Measurements from ENCODE around the gene TFF1.

TFF1 gene

GRCh38 chr21:42336054-42336453 lies 30.3 kb downstream of the TFF1 start:
- Histone ChIP-seq H3K9me3 (ENCODE audit: control insufficient read depth, low read depth, low read length) (no peaks in the 10 kb centered on the region), H3K4me1 (ENCODE audit: control insufficient read depth, low read depth, low read length) (peaks cover 21% of the 10 kb centered on the region), H3K27me3 (ENCODE audit: control insufficient read depth, insufficient read depth, low read length) (no peaks in the 10 kb centered on the region), H3K36me3 (ENCODE audit: control insufficient read depth, low read depth, low read length) (no peaks in the 10 kb centered on the region), H3K9ac (ENCODE audit: low read length) (peak overlapping the region; percentile 26), H3K4me3 (ENCODE audit: low read length) (peak overlapping the region; percentile 45), H3K27ac (ENCODE audit: low read length) (peak overlapping the region; percentile 44)

- H3K27ac ChIP-seq (ENCODE audit: low read length) = no peak overlapping the region
- H3K27me3 ChIP-seq (ENCODE audit: control insufficient read depth, insufficient read depth, low read length) = no peaks in the 10 kb centered on the region
- H3K4me3 ChIP-seq (ENCODE audit: low read length) = no peak overlapping the region
- no peak overlapping the region for H3K9ac ChIP-seq (ENCODE audit: low read length)
- peaks cover 18% of the 10 kb centered on the region for H3K4me1 ChIP-seq (ENCODE audit: control insufficient read depth, low read depth, low read length)
- no peaks in the 10 kb centered on the region for H3K36me3 ChIP-seq (ENCODE audit: control insufficient read depth, low read depth, low read length)
- H3K9me3 ChIP-seq (ENCODE audit: control insufficient read depth, low read depth, low read length) = peaks cover 4% of the 10 kb centered on the region
Observed at GRCh38 chr21:42332557-42333317, 33.6 kb downstream of the TFF1 start.

- H3K9me3 ChIP-seq (ENCODE audit: control insufficient read depth, low read depth, low read length) = peaks cover 4% of the 10 kb centered on the region
- H3K9ac ChIP-seq (ENCODE audit: low read length) = no peak overlapping the region
- no peaks in the 10 kb centered on the region for H3K27me3 ChIP-seq (ENCODE audit: control insufficient read depth, insufficient read depth, low read length)
- H3K4me3 ChIP-seq (ENCODE audit: low read length) = no peak overlapping the region
- H3K36me3 ChIP-seq (ENCODE audit: control insufficient read depth, low read depth, low read length) = no peaks in the 10 kb centered on the region
- H3K27ac ChIP-seq (ENCODE audit: low read length) = no peak overlapping the region
- H3K4me1 ChIP-seq (ENCODE audit: control insufficient read depth, low read depth, low read length) = peaks cover 15% of the 10 kb centered on the region
Observed at GRCh38 chr21:42331660-42332059, 34.7 kb downstream of the TFF1 start.

- no peak overlapping the region for H3K27ac ChIP-seq (ENCODE audit: low read length)
- no peaks in the 10 kb centered on the region for H3K36me3 ChIP-seq (ENCODE audit: control insufficient read depth, low read depth, low read length)
- H3K27me3 ChIP-seq (ENCODE audit: control insufficient read depth, insufficient read depth, low read length) = no peaks in the 10 kb centered on the region
- peaks cover 7% of the 10 kb centered on the region for H3K4me1 ChIP-seq (ENCODE audit: control insufficient read depth, low read depth, low read length)
- peaks cover 4% of the 10 kb centered on the region for H3K9me3 ChIP-seq (ENCODE audit: control insufficient read depth, low read depth, low read length)
- no peak overlapping the region for H3K4me3 ChIP-seq (ENCODE audit: low read length)
- no peak overlapping the region for H3K9ac ChIP-seq (ENCODE audit: low read length)
Observed at GRCh38 chr21:42330380-42331371, 35.7 kb downstream of the TFF1 start.

- Histone ChIP-seq H3K9me3 (ENCODE audit: control insufficient read depth, low read depth, low read length) (peaks cover 4% of the 10 kb centered on the region), H3K27me3 (ENCODE audit: control insufficient read depth, insufficient read depth, low read length) (no peaks in the 10 kb centered on the region), H3K36me3 (ENCODE audit: control insufficient read depth, low read depth, low read length) (no peaks in the 10 kb centered on the region), H3K27ac (ENCODE audit: low read length) (no peak overlapping the region), H3K9ac (ENCODE audit: low read length) (no peak overlapping the region), H3K4me1 (ENCODE audit: control insufficient read depth, low read depth, low read length) (no peaks in the 10 kb centered on the region), H3K4me3 (ENCODE audit: low read length) (no peak overlapping the region)
Observed at GRCh38 chr21:42324896-42325295, 41.4 kb downstream of the TFF1 start.

GRCh38 chr21:42321845-42322244 lies 44.5 kb downstream of the TFF1 start:
- H3K4me3 ChIP-seq (ENCODE audit: low read length) = no peak overlapping the region
- no peaks in the 10 kb centered on the region for H3K9me3 ChIP-seq (ENCODE audit: control insufficient read depth, low read depth, low read length)
- H3K27ac ChIP-seq (ENCODE audit: low read length) = no peak overlapping the region
- H3K36me3 ChIP-seq (ENCODE audit: control insufficient read depth, low read depth, low read length) = no peaks in the 10 kb centered on the region
- H3K27me3 ChIP-seq (ENCODE audit: control insufficient read depth, insufficient read depth, low read length) = no peaks in the 10 kb centered on the region
- H3K9ac ChIP-seq (ENCODE audit: low read length) = no peak overlapping the region
- peaks cover 11% of the 10 kb centered on the region for H3K4me1 ChIP-seq (ENCODE audit: control insufficient read depth, low read depth, low read length)

- H3K4me1 ChIP-seq (ENCODE audit: control insufficient read depth, low read depth, low read length) = peaks cover 17% of the 10 kb centered on the region
- H3K9me3 ChIP-seq (ENCODE audit: control insufficient read depth, low read depth, low read length) = no peaks in the 10 kb centered on the region
- no peak overlapping the region for H3K27ac ChIP-seq (ENCODE audit: low read length)
- no peak overlapping the region for H3K4me3 ChIP-seq (ENCODE audit: low read length)
- H3K36me3 ChIP-seq (ENCODE audit: control insufficient read depth, low read depth, low read length) = no peaks in the 10 kb centered on the region
- H3K27me3 ChIP-seq (ENCODE audit: control insufficient read depth, insufficient read depth, low read length) = no peaks in the 10 kb centered on the region
- H3K9ac ChIP-seq (ENCODE audit: low read length) = no peak overlapping the region
Observed at GRCh38 chr21:42321231-42321630, 45.1 kb downstream of the TFF1 start.

- no peaks in the 10 kb centered on the region for H3K9me3 ChIP-seq (ENCODE audit: control insufficient read depth, low read depth, low read length)
- no peaks in the 10 kb centered on the region for H3K36me3 ChIP-seq (ENCODE audit: control insufficient read depth, low read depth, low read length)
- peaks cover 17% of the 10 kb centered on the region for H3K4me1 ChIP-seq (ENCODE audit: control insufficient read depth, low read depth, low read length)
- H3K27ac ChIP-seq (ENCODE audit: low read length) = no peak overlapping the region
- H3K4me3 ChIP-seq (ENCODE audit: low read length) = no peak overlapping the region
- no peak overlapping the region for H3K9ac ChIP-seq (ENCODE audit: low read length)
- H3K27me3 ChIP-seq (ENCODE audit: control insufficient read depth, insufficient read depth, low read length) = no peaks in the 10 kb centered on the region
Observed at GRCh38 chr21:42320791-42321190, 45.5 kb downstream of the TFF1 start.

- Histone ChIP-seq H3K4me3 (ENCODE audit: low read length) (no peak overlapping the region), H3K27me3 (ENCODE audit: control insufficient read depth, insufficient read depth, low read length) (no peaks in the 10 kb centered on the region), H3K36me3 (ENCODE audit: control insufficient read depth, low read depth, low read length) (no peaks in the 10 kb centered on the region), H3K9ac (ENCODE audit: low read length) (no peak overlapping the region), H3K27ac (ENCODE audit: low read length) (no peak overlapping the region), H3K9me3 (ENCODE audit: control insufficient read depth, low read depth, low read length) (no peaks in the 10 kb centered on the region), H3K4me1 (ENCODE audit: control insufficient read depth, low read depth, low read length) (peaks cover 17% of the 10 kb centered on the region)
Observed at GRCh38 chr21:42319851-42320572, 46.3 kb downstream of the TFF1 start.

- no peaks in the 10 kb centered on the region for H3K9me3 ChIP-seq (ENCODE audit: control insufficient read depth, low read depth, low read length)
- H3K27me3 ChIP-seq (ENCODE audit: control insufficient read depth, insufficient read depth, low read length) = no peaks in the 10 kb centered on the region
- H3K4me3 ChIP-seq (ENCODE audit: low read length) = no peak overlapping the region
- H3K4me1 ChIP-seq (ENCODE audit: control insufficient read depth, low read depth, low read length) = peaks cover 17% of the 10 kb centered on the region
- no peak overlapping the region for H3K27ac ChIP-seq (ENCODE audit: low read length)
- H3K9ac ChIP-seq (ENCODE audit: low read length) = no peak overlapping the region
- H3K36me3 ChIP-seq (ENCODE audit: control insufficient read depth, low read depth, low read length) = no peaks in the 10 kb centered on the region
Observed at GRCh38 chr21:42319376-42319775, 47.0 kb downstream of the TFF1 start.
